ENCODE results near the gene FZD2. TPM values are rescaled to one million over a fixed set of nuclear protein-coding genes. Genes with fewer than 3 reads are reported as not detected.

Gene FZD2
- total RNA-seq, 1 experiment from 2014 or later = 12.8 TPM

GRCh38 chr17:44522883-44523671, 34.2 kb upstream of the FZD2 start:
- Histone ChIP-seq H3K4me3 (replicated peaks in 1 of 2; ENCODE audit: low read depth in 1 of 2, low read length in 2 of 2) (no peak overlapping the region), H3K9me3 (ENCODE audit: control insufficient read depth in 1 of 2, insufficient read depth in 1 of 2, low read depth in 1 of 2, low read length in 2 of 2) (peaks cover 0 to 6% of the 10 kb centered on the region in 2 experiments; a peak in 1 of 4 replicates), H2AFZ (ENCODE audit: low read depth, low read length, poor library complexity, severe bottlenecking) (peak overlapping the region; percentile 56), H3K9me2 (ENCODE audit: insufficient read depth) (no peaks in the 10 kb centered on the region), H3K27ac (ENCODE audit: low read depth, low read length) (no peak overlapping the region), H3K4me2 (ENCODE audit: low read length) (peak overlapping the region; percentile 32), H4K20me1 (ENCODE audit: insufficient read depth) (no peaks in the 10 kb centered on the region), H3K4me1 (ENCODE audit: control insufficient read depth in 1 of 2, insufficient read depth in 2 of 2, low read length in 2 of 2) (peaks cover 0 to 8% of the 10 kb centered on the region in 2 experiments; a peak in 3 of 4 replicates), H3K79me2 (ENCODE audit: insufficient read depth, low read length) (no peaks in the 10 kb centered on the region), H3K27me3 (ENCODE audit: insufficient read depth, low read length) (no peaks in the 10 kb centered on the region), H3K36me3 (ENCODE audit: control insufficient read depth in 1 of 2, insufficient read depth in 2 of 2, low read length in 2 of 2) (no peaks in the 10 kb centered on the region), H3K9ac (ENCODE audit: low read length) (no peak overlapping the region)
- no peak for TF ChIP-seq MAX (IDR thresholded peaks at IDR 0.05)
- TF ChIP-seq POLR2AphosphoS5 (IDR thresholded peaks at IDR 0.05; ENCODE audit: low read depth, low read length) = no peak
- no peak for TF ChIP-seq EZH2 (IDR thresholded peaks at IDR 0.05)
- TF ChIP-seq EGR1 (IDR thresholded peaks at IDR 0.05; ENCODE audit: low read depth) = no peak
- TF ChIP-seq RAD21 (IDR thresholded peaks at IDR 0.05; ENCODE audit: low read depth) = peak; percentile 93
- no peak for TF ChIP-seq SIN3A (IDR thresholded peaks at IDR 0.05; ENCODE audit: low read depth)
- peak; percentile 80 to 90 (median 89) for TF ChIP-seq CTCF (IDR thresholded peaks at IDR 0.05 in 2 of 3, conservative IDR thresholded peaks at IDR 0.05 in 1 of 3; ENCODE audit: borderline replicate concordance in 1 of 3, insufficient read depth in 1 of 3, low read depth in 2 of 3, low read length in 2 of 3)
- intact Hi-C loops (cut with micrococcal nuclease) = loop anchor here (1.0 to 10.0 kb wide), 3 partner anchors 76 to 308 kb away; partner anchors contain the start of gene UBTF
- ChIA-PET CTCF (interaction anchor here (0.6 to 2.7 kb wide), 31 partner anchors 10 to 579 kb away, joined by 3 to 24 read pairs (median 4); partner anchors contain the start of genes FAM171A2, FZD2 and GPATCH8), POLR2A (interaction anchor here (0.6 to 2.3 kb wide), 6 partner anchors 11 to 427 kb away, joined by 3 to 12 read pairs (median 4); partner anchors contain the start of gene GPATCH8), RAD21 (ENCODE audit: low non-redundant PET in 1 of 2, low total read pairs in 2 of 2, uncharacterized antibody in 2 of 2, unreplicated experiment in 2 of 2) (interaction anchor here (0.8 to 1.0 kb wide), 3 partner anchors 11 to 120 kb away, joined by 3 to 5 read pairs (median 3); no protein-coding TSS in a partner anchor)
- DNase-seq (ENCODE audit: low read depth, low spot score) (peak; percentile 69), ATAC-seq (peak; percentile 100)
- BruUV-seq (replicated peaks) = no TSS peak

All from HCT116 (cell line).